ENCODE results near the gene RAD18. TPM values are rescaled to one million over a fixed set of nuclear protein-coding genes. Genes with fewer than 3 reads are reported as not detected.

RAD18 gene
- total and polyA plus RNA-seq, 9 of the 15 experiments (the other 6 are each of a cell fraction or from before 2014, with no cell fraction given): 19.2 to 49.4 (median 34.4) TPM

DNA sequence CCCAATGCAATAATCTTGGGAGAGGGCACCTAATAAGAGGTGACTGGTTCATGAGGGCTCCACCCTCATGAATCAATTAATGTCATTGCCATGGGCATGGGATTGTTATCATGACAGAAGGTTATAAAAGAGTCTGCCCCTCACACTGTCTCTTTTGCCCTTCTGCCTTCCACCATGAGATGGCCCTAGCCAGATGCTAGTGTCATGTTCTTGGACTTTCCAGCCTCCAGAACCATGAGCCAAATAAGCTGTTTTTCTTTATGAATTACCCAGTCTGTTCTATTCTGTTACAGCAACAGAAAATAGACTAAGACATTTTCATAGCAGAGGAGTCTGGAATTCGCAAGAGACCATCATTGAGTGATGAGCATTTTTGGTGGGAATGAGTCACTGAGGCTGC lies 16.0 kb upstream of the RAD18 start (continued):
- TF ChIP-seq SIX5 (IDR thresholded peaks at IDR 0.05; ENCODE audit: borderline replicate concordance in 1 of 2, insufficient read depth in 1 of 2, low read depth in 1 of 2, low read length in 2 of 2) (no peak), TEAD1 (CRISPR knock-in tag; IDR thresholded peaks at IDR 0.05) (no peak), NFXL1 (CRISPR knock-in tag; IDR thresholded peaks at IDR 0.05) (no peak)

- Histone ChIP-seq H4K20me1 (replicated peaks; ENCODE audit: control insufficient read depth, insufficient read depth, low read length) (no peaks in the 10 kb centered on the region), H3K79me2 (ENCODE audit: control insufficient read depth, insufficient read depth, low read length) (no peaks in the 10 kb centered on the region), H3K36me3 (ENCODE audit: control insufficient read depth, insufficient read depth, low read length) (no peaks in the 10 kb centered on the region), H3K4me3 (no peak overlapping the region), H3K27me3 (ENCODE audit: control insufficient read depth in 2 of 2, insufficient read depth in 2 of 2, low read length in 2 of 2) (peaks cover 31 to 41% of the 10 kb centered on the region in 2 experiments), H3K9me1 (ENCODE audit: control insufficient read depth, insufficient read depth, low read length) (no peaks in the 10 kb centered on the region), H3K27ac (ENCODE audit: extremely low read depth, low read depth, low read length) (no peak overlapping the region), H3K9ac (ENCODE audit: insufficient read depth in 1 of 2, low read depth in 2 of 2, low read length in 2 of 2) (no peak overlapping the region), H3K4me1 (replicated peaks in 1 of 2; ENCODE audit: control insufficient read depth in 2 of 2, insufficient read depth in 2 of 2, low read length in 2 of 2) (no peaks in the 10 kb centered on the region), H3K9me3 (replicated peaks; ENCODE audit: control insufficient read depth, insufficient read depth, low read depth, low read length) (no peaks in the 10 kb centered on the region), H3K4me2 (ENCODE audit: insufficient read depth, low read length) (no peak overlapping the region), H2AFZ (ENCODE audit: low read depth, low read length) (no peak overlapping the region)
- FAIRE-seq: no peak
- no TSS peak for BruUV-seq (replicated peaks)
- no peak for TF ChIP-seq ZNF436 (CRISPR knock-in tag; IDR thresholded peaks at IDR 0.05)
- no peak for TF ChIP-seq ZNF165 (CRISPR knock-in tag; IDR thresholded peaks at IDR 0.05; ENCODE audit: borderline replicate concordance)
- no peak for TF ChIP-seq SUPT5H (IDR thresholded peaks at IDR 0.05)
- TF ChIP-seq DMBX1 (CRISPR knock-in tag; IDR thresholded peaks at IDR 0.05; ENCODE audit: borderline replicate concordance): no peak
- TF ChIP-seq ELF2 (CRISPR knock-in tag; IDR thresholded peaks at IDR 0.05): no peak
- intact Hi-C loops (cut with micrococcal nuclease) (no loop called here), in situ Hi-C loops (cut with MboI) (loop anchor here (10.0 kb wide), 1 partner anchor 516 kb away; no protein-coding TSS in a partner anchor)
- WGBS (ENCODE audit: insufficient coverage, low coverage, missing lambda C conversion rate): 0% methylated on average over 3 of the region's 3 CpGs
- ChIA-PET POLR2A (interaction anchor here (0.8 kb wide), 1 partner anchor 38 kb away, joined by 3 read pairs; no protein-coding TSS in a partner anchor), CTCF (ENCODE audit: low intra/inter-chr PET ratio) (no interaction called here)
- ATAC-seq: no peak
- no peak for DNase-seq (ENCODE audit: extremely low read depth in 1 of 4, low spot score in 3 of 4)
Observed at GRCh38 chr3:8978551-8978950, 15.3 kb upstream of the RAD18 start.
